ENCODE data around the gene L3HYPDH.

The L3HYPDH gene

GRCh38 chr14:59481871-59482540 lies 2.2 kb downstream of the L3HYPDH start:
- TF ChIP-seq CTCF (IDR thresholded peaks at IDR 0.05; ENCODE audit: extremely low read depth, insufficient read depth, missing control alignments), result no peak
- no peak for DNase-seq (ENCODE audit: low spot score)
- in situ Hi-C loops (cut with MboI; ENCODE audit: low pct_unique_long_range_greater_than_20kb, low sequenced_read_pairs, unreplicated experiment), result no loop called here

- in situ Hi-C loops (cut with MboI; ENCODE audit: low pct_unique_long_range_greater_than_20kb, low sequenced_read_pairs, unreplicated experiment), result no loop called here
- DNase-seq (ENCODE audit: low spot score), result no peak
Measured at GRCh38 chr14:59481407-59481806, 2.8 kb downstream of the L3HYPDH start.

GRCh38 chr14:59480166-59480565 lies 4.0 kb downstream of the L3HYPDH start:
- in situ Hi-C loops (cut with MboI; ENCODE audit: low pct_unique_long_range_greater_than_20kb, low sequenced_read_pairs, unreplicated experiment), result no loop called here
- DNase-seq (ENCODE audit: low spot score), result no peak
- TF ChIP-seq CTCF (IDR thresholded peaks at IDR 0.05; ENCODE audit: extremely low read depth, insufficient read depth, missing control alignments), result no peak

More at GRCh38 chr14:59481407-59481806, 2.8 kb downstream of the L3HYPDH start:
- no peak for TF ChIP-seq CTCF (IDR thresholded peaks at IDR 0.05; ENCODE audit: extremely low read depth, insufficient read depth, missing control alignments)

GRCh38 chr14:59478540-59478939 lies 5.7 kb downstream of the L3HYPDH start:
- no peak for TF ChIP-seq CTCF (IDR thresholded peaks at IDR 0.05; ENCODE audit: extremely low read depth, insufficient read depth, missing control alignments)
- no peak for DNase-seq (ENCODE audit: low spot score)
- in situ Hi-C loops (cut with MboI; ENCODE audit: low pct_unique_long_range_greater_than_20kb, low sequenced_read_pairs, unreplicated experiment), result no loop called here

GRCh38 chr14:59475709-59476108 lies 8.5 kb downstream of the L3HYPDH start:
- in situ Hi-C loops (cut with MboI; ENCODE audit: low pct_unique_long_range_greater_than_20kb, low sequenced_read_pairs, unreplicated experiment), result no loop called here
- TF ChIP-seq CTCF (IDR thresholded peaks at IDR 0.05; ENCODE audit: extremely low read depth, insufficient read depth, missing control alignments), result no peak
- DNase-seq (ENCODE audit: low spot score), result no peak

GRCh38 chr14:59474172-59474571 lies 10.0 kb downstream of the L3HYPDH start:
- no peak for TF ChIP-seq CTCF (IDR thresholded peaks at IDR 0.05; ENCODE audit: extremely low read depth, insufficient read depth, missing control alignments)
- DNase-seq (ENCODE audit: low spot score), result no peak
- in situ Hi-C loops (cut with MboI; ENCODE audit: low pct_unique_long_range_greater_than_20kb, low sequenced_read_pairs, unreplicated experiment), result no loop called here
